ENCODE results near the gene DCDC2. TPM values are rescaled to one million over a fixed set of nuclear protein-coding genes. Genes with fewer than 3 reads are reported as not detected.

The DCDC2 gene
- total RNA-seq, 3 donors from 2014 or later: 0.44 to 3.2 (median 2.6) TPM

- TF ChIP-seq, protein P1, sequence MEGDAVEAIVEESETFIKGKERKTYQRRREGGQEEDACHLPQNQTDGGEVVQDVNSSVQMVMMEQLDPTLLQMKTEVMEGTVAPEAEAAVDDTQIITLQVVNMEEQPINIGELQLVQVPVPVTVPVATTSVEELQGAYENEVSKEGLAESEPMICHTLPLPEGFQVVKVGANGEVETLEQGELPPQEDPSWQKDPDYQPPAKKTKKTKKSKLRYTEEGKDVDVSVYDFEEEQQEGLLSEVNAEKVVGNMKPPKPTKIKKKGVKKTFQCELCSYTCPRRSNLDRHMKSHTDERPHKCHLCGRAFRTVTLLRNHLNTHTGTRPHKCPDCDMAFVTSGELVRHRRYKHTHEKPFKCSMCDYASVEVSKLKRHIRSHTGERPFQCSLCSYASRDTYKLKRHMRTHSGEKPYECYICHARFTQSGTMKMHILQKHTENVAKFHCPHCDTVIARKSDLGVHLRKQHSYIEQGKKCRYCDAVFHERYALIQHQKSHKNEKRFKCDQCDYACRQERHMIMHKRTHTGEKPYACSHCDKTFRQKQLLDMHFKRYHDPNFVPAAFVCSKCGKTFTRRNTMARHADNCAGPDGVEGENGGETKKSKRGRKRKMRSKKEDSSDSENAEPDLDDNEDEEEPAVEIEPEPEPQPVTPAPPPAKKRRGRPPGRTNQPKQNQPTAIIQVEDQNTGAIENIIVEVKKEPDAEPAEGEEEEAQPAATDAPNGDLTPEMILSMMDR (IDR thresholded peaks at IDR 0.05): no peak
- H3K9me3 ChIP-seq: no peaks in the 10 kb centered on the region
- no peak for DNase-seq
- H3K4me1 ChIP-seq (ENCODE audit: low read depth): no peaks in the 10 kb centered on the region
- ATAC-seq: no peak
- intact Hi-C loops (cut with DNase I, micrococcal nuclease): no loop called here
- no peak overlapping the region for H3K4me3 ChIP-seq
- H3K36me3 ChIP-seq (ENCODE audit: low read depth): no peaks in the 10 kb centered on the region
Observed at GRCh38 chr6:24352434-24352833, 5.4 kb downstream of the DCDC2 start.

- TF ChIP-seq, protein P1 (IDR thresholded peaks at IDR 0.05): no peak
- no peaks in the 10 kb centered on the region for H3K36me3 ChIP-seq (ENCODE audit: low read depth)
- ATAC-seq: no peak
- intact Hi-C loops (cut with DNase I, micrococcal nuclease): no loop called here
- H3K4me1 ChIP-seq (ENCODE audit: low read depth): no peaks in the 10 kb centered on the region
- H3K9me3 ChIP-seq: no peaks in the 10 kb centered on the region
- H3K4me3 ChIP-seq: no peak overlapping the region
- no peak for DNase-seq
Observed at GRCh38 chr6:24344976-24345375, 12.9 kb downstream of the DCDC2 start.

GRCh38 chr6:24340998-24341938 lies 16.6 kb downstream of the DCDC2 start:
- intact Hi-C loops (cut with DNase I, micrococcal nuclease): no loop called here
- Histone ChIP-seq H3K9me3 (no peaks in the 10 kb centered on the region), H3K4me1 (ENCODE audit: low read depth) (no peaks in the 10 kb centered on the region), H3K36me3 (ENCODE audit: low read depth) (no peaks in the 10 kb centered on the region), H3K4me3 (no peak overlapping the region)
- peak; percentile 36 for ATAC-seq
- TF ChIP-seq, protein P1 (IDR thresholded peaks at IDR 0.05): no peak
- no peak for DNase-seq

GRCh38 chr6:24339932-24340331 lies 17.9 kb downstream of the DCDC2 start:
- intact Hi-C loops (cut with DNase I, micrococcal nuclease): no loop called here
- Histone ChIP-seq H3K9me3 (no peaks in the 10 kb centered on the region), H3K4me1 (ENCODE audit: low read depth) (no peaks in the 10 kb centered on the region), H3K4me3 (no peak overlapping the region), H3K36me3 (ENCODE audit: low read depth) (no peaks in the 10 kb centered on the region)
- TF ChIP-seq, protein P1 (IDR thresholded peaks at IDR 0.05): no peak
- ATAC-seq (no peak), DNase-seq (no peak)

- intact Hi-C loops (cut with DNase I, micrococcal nuclease): no loop called here
- Histone ChIP-seq H3K9me3 (no peaks in the 10 kb centered on the region), H3K4me3 (no peak overlapping the region), H3K36me3 (ENCODE audit: low read depth) (no peaks in the 10 kb centered on the region), H3K4me1 (ENCODE audit: low read depth) (no peaks in the 10 kb centered on the region)
- DNase-seq: no peak
- no peak for ATAC-seq
- TF ChIP-seq, protein P1 (IDR thresholded peaks at IDR 0.05): no peak
Observed at GRCh38 chr6:24334285-24334684, 23.6 kb downstream of the DCDC2 start.
